Transverse colon (tissue), 4 donors: ENCODE measurements around the gene NEDD1.

Experiments used
- EP300 ChIP-seq: sonication (generic); formaldehyde crosslinking; IDR thresholded peaks from one replicate; pipeline ENCODE4 v1.6.1; 2017; ENCODE audit warnings: antibody characterized with exemption, low read depth
- POLR2A ChIP-seq: fragments of 450-650 bp; IDR thresholded peaks from one replicate; pipeline ENCODE4 v1.6.1; 2016; ENCODE audit warnings: antibody characterized with exemption, mild to moderate bottlenecking, moderate library complexity
- POLR2AphosphoS5 ChIP-seq, 3 donors: sonication (generic); formaldehyde crosslinking; IDR thresholded peaks; one replicate each; pipeline ENCODE4 v1.6.1; 2016; ENCODE audit warnings: antibody characterized with exemption in 3 of 3
- TF ChIP-seq, protein P1 (sequence below), 5 experiments: fragments of 200-600 bp in 3 of 5; fragments of 450-650 bp in 2 of 5; sonication (generic) in 3 of 5; IDR thresholded peaks; 1 replicate in 2 of 5; 2 replicates in 3 of 5; pipeline ENCODE4 v1.5.1; 2016 to 2017; ENCODE audit warnings: antibody characterized with exemption in 5 of 5, inconsistent platforms in 3 of 5, mild to moderate bottlenecking in 2 of 5, moderate library complexity in 1 of 5

DNA sequence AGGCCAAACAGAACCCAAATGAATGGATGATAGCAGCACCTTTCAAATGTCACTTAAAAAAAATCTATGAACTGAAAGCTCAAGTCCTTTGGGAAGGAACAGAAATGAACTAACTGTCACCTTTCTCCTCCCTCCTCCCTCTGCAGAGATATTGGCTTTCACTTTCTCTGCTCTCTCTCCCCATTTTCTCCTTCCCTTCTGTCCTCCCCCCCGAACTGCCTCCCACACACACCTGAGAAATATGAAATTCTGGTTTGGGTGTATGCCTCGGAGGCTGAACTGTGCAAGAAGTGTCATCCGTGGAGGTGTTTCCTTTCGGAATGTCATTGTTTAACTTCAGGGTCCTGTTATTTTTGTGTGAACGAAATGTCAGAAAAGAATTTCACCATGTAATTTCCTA is 87.8 kb downstream of the NEDD1 start:
- TF ChIP-seq, protein P1, sequence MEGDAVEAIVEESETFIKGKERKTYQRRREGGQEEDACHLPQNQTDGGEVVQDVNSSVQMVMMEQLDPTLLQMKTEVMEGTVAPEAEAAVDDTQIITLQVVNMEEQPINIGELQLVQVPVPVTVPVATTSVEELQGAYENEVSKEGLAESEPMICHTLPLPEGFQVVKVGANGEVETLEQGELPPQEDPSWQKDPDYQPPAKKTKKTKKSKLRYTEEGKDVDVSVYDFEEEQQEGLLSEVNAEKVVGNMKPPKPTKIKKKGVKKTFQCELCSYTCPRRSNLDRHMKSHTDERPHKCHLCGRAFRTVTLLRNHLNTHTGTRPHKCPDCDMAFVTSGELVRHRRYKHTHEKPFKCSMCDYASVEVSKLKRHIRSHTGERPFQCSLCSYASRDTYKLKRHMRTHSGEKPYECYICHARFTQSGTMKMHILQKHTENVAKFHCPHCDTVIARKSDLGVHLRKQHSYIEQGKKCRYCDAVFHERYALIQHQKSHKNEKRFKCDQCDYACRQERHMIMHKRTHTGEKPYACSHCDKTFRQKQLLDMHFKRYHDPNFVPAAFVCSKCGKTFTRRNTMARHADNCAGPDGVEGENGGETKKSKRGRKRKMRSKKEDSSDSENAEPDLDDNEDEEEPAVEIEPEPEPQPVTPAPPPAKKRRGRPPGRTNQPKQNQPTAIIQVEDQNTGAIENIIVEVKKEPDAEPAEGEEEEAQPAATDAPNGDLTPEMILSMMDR (IDR thresholded peaks at IDR 0.05), result no peak
- TF ChIP-seq POLR2A (no peak), POLR2AphosphoS5 (IDR thresholded peaks at IDR 0.05) (no peak), EP300 (no peak)
